HG03280 (cell line): ENCODE data around the gene ELMO1.

Experiments
- ATAC-seq: cut with Tn5 transposase; IDR thresholded peaks from one replicate; pipeline ENCODE4 v1.9.1; 2021; ENCODE audit warnings: mild to moderate bottlenecking, moderate library complexity; ENCODE audit not compliant: unreplicated experiment

ELMO1 gene

DNA sequence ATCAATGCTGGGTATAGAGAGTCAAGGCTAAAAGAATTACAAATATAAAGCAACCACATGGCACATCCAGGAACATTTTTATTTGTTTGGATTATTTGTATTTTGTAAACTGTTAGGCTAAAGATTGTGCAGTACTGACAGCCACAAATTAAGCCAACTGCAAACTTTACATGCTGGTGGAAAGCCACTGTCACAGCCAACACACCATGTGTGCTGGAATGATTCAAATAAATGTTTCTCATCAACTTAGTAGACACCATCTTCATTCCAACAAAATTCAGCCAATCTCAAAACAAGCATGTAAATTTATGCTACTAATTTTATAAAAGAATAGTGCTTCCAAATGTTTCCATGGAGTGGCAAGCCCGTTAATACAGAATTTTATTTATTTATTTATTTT, 211.8 kb downstream of the ELMO1 start:
- no peak for ATAC-seq

DNA sequence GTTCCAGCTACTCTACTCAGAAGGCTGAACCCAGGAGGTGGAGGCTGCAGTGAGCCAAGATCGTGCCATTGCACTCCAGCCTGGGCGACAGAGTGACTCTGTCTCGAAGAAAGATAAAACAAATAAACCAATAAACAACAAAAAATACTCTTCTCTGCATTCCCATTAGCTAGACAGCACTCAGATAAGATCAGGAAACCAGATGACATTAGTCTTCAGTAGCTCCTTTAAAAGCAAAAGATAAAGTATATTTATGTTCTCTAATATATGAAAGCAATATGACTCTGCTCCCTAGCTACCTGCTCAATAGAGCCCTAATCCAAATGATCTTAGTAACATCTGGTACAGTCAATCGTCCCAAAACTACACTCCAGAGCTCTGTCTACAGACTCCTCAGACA, 212.9 kb downstream of the ELMO1 start:
- no peak for ATAC-seq

DNA sequence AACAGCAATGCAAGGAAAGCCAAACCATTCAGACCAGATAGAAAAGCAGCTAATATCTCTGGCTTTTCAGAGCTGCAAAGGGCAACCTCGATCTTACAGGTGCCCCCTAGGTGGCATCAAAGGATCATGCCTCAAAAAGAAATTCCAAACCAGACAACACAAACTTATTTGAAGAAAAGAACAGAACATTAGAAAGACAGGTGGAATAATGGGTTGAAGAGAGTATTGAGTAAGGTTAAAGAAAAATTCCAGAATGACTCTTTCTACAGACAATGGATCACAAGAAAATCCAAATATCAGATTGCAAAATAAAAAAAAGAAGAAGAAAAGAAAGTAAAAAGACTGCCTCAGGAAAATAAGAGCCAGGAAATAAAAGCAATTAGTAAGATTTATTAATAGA, 213.7 kb downstream of the ELMO1 start:
- no peak for ATAC-seq

DNA sequence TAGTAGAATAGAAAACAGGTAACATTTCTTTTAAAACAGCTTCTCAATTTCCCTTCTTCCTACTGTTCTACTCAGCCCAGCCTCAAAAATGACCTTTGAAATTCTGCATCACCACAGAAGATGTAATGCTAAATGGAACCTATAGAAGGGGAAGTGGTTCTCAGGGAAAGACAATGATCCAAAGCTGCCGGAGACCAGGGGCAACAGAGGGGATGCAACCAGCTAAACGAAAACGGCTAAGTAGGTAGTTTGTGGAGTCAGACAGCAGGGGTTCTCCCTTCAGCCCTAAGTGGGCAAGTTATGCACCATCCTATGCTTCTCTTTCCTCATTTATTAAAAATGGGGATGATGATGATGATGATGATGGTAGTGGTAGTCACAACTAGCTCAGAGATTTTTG, 214.3 kb downstream of the ELMO1 start:
- ATAC-seq: no peak

DNA sequence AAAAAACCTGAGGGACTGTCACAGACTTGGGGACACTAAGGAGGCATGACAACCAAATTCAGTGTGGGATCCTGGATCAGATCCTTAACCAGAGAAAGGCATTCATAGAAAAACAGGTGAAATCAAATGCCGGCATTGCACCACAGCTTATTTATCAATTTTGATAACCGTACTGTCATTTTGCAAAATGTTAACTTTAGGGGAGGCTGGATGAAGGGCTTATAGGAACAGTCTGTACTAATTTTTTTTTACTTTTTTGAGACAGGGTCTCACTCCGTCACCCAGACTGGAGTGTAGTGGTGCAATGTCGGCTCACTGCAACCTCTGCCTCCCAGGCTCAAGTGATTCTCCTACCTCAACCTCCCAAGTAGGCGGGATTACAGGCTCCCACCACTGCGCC, 217.1 kb downstream of the ELMO1 start:
- no peak for ATAC-seq

DNA sequence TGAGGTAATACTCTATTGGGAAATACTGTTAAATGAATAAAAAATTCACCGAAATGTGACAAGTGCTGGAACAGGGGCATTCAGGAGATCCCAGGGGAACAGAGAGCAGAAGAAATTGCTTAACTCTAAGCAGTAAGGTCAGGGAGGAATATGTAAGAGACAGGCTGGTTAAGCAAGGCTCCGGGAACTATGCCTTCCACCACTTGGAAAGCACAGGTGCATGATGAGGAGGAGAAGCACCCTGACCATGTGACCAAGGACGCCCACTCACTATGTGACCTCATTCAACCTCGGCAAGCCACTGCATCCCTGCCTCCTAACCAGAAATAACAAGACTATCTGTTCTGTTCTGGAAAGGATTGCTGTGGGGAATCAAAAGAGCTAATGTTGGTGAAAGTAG, 218.4 kb downstream of the ELMO1 start:
- ATAC-seq: no peak

DNA sequence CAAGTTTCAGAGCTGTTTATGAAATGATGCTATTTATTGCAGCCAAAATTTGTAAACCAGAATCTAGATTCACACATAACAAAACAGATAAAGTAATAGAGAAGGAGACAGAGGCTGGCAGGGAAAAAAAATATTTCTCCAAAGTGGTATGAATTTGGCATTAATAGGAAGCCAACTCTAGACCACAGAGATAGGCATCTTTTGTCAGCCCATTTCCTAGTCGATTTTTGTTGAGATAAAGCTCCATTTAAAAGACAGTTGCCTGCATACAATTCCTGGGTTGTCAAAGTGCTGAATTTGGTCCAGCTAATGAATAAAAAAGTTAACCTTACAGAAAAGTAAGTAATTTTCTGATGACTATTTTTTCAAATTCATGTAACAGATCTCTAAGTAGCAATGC, 219.3 kb downstream of the ELMO1 start:
- ATAC-seq: no peak

DNA sequence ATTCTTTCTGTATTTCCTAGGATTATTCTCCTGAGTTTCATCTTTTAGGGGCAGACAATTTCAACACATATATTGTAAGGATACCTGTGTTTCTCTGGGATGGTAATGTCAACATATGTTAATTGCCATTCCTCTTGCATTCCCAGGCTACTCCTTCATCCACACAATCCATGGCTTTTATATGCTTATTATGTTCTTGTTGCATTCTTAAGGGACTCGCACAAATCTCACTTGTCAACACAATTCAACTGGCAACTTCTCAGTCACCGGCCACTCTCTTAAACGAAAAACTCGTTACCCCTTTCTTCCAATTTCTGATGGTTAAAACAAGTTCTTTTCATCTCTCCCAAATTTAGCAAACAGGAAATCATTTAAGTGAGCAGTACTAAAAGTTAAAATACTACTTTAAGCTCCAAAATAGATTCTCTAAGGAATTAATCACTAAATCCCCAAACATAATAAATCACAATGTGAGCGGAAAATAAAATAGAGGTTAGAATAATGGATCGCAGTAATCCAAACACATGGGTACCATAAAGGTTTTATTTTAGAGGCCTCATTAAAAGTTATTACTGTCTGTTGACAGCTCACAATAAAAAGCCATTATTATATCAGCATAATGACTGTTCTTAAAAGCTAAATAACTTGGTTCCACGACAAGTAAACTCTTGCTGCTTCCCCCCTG, 223.2 kb downstream of the ELMO1 start:
- ATAC-seq: no peak

DNA sequence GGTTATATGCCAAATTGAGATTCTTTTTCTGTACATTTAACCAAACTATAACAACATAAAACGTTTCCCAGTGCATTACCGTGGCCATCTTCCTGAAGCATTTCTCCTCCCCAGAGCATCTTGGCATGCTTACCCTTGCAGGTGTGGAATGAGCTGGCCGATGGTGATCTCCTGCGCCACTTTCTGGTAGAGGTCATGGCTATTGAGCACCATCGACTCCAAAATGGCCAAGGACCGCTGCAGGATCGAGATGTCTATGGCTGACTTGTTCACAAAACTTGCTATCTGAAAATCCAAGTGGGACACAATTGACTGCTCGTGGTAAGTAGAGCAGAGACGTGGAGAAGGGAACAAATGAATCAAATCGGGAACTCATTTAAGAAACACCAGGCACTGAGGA, 223.9 kb downstream of the ELMO1 start:
- ATAC-seq: no peak

DNA sequence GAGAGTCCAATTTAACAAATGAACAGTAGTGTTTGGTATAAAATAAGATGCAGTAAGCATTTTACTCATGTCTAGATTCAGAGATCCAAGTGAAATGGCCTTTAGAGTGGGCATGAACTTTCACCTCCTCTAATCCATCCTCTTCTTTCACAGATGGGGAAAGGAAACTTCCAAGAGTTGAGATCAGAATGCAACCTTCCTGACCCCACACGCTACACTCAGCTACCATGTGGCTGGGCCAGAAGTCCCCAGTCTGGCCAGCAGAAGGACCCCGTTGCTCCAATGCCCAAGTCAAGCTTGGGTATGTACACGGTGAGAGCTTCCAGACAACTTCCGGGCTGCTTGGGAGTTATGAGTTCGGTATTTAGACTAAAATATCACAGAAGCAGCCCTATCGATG, 228.0 kb downstream of the ELMO1 start:
- ATAC-seq: no peak

DNA sequence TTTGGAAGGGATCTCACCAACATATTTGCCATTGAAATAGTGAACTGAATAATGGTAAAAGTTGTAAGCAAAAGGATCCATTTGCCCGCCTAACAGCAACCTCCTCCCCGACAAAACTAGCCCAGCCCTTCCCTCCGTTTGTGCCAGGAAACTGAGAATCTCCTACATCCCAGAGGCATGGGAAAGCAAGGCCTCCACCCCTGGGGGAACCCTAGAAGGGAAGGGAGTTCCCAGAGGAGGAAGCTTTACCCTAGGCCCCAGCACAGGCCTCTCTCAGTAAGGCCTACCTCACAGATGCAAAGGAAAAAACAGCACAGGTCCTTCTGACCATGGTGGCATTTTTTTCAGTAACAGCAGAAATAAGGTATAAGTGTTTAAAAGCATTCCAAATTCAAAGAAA, 229.7 kb downstream of the ELMO1 start:
- no peak for ATAC-seq

DNA sequence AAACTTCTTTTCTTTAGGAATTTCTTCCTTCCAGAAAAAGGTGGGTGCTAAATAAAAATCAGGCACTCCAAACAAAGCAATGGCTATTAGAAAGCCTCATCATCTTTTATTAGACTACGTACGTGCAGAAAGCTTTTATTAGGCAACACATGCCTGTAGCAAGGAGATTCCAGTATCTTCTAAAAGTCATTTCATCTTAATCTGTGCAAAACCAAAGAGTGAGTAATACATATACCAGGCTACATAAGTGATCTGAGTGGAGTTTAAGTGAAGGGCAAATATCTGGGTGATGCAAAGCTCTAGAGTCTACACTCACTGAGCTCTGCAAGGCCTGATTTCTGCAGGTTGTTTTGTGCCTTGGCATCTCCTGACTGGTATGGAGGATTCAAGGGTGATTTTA, 231.7 kb downstream of the ELMO1 start:
- ATAC-seq: no peak

DNA sequence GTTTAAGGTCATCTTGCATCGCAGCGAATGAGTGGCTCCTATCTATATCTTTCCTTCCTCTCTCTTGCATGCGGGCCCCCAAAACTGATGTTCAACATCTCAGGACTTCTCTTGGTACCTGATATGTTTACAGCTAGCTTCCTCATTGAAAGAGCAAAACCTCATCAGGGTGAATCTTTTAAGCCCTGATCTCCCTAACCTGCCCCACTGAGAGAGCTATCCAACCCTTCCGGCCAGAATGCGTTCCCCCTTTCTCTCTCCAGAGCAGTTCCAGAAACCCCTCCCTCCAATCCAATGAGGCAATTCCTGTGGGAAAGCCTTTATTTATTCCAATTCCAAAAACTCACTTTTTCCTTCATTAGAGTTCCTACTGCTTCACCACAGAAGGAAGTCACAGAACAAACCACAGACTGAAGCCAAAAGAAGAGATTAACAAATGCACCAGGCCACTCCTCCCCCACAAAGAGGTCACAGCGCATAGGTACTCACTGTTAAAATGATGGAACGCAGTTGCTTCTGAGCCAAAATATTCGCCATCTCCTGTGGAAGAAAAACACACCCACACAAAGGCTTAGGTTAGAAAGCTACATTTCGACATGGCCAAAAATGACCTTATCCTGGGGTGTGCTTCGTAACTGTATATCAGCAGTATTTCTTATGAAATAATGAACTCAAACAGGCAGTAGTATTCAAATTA, 232.4 kb downstream of the ELMO1 start:
- ATAC-seq: no peak

DNA sequence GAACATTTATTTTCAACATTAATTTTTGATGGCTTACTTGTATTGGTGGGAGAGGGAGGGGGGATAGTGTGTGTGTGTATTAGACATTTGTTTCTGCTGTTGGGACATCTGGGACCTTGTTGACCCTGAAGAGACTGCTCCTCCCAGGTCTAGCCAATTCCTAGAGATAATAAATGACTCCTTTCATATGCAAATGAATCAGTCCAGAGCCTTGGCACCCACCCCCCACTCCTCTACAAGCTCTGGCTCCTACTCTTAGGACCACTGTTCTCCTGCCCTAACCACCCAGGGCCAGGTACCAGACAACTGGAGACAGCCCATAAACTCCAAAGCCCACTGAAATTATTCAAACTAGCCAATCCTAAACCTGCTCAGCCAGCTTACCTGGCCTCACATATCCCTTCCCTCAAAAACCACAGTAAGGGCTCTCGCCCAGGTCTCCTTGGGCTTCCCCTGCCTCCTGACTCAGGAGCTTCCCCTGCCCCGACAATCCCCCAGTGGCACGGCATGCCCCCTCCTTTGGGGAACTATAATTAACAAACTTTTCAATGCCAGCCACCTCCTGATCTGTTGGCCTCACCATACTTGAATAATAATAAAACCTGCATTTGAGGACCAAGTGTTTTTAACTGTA, 233.3 kb downstream of the ELMO1 start:
- no peak for ATAC-seq

DNA sequence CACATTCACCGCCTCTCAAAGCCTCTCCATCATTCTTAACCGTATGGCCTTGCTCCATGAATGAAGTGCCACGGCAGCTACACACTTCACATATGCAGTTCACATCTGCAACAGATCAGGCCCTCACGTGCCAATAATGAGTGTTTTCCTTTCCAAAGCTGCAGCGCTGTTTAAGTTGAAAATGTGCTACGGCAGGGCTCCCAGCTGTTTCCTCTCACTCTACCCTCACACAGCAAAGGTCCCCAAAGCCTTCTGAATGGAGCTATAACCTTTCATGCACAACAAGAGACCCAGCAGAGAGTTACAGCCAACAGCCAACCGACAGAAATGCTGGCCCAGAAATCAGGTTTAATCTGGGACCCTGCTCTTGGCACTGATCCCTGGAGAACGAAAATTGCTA, 236.1 kb downstream of the ELMO1 start:
- ATAC-seq: no peak

DNA sequence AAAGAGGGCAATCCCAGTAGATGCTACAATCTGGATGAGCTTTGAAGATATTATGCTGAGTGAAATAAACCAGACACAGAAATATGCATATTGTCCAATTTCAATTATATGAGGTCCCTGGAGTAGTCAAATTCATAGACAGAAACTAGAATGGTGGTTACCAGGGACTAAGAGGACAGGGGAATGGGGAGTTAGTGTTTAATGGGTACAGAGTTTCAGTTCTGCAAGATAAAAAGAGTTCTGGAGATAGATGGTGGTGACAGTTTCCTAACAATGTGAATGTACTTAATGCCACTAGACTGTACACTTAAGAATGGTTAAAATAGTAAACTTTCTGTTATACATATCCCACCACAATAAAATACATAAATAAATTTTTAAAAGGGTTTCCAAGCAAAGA, 236.6 kb downstream of the ELMO1 start:
- ATAC-seq: peak; percentile 45

DNA sequence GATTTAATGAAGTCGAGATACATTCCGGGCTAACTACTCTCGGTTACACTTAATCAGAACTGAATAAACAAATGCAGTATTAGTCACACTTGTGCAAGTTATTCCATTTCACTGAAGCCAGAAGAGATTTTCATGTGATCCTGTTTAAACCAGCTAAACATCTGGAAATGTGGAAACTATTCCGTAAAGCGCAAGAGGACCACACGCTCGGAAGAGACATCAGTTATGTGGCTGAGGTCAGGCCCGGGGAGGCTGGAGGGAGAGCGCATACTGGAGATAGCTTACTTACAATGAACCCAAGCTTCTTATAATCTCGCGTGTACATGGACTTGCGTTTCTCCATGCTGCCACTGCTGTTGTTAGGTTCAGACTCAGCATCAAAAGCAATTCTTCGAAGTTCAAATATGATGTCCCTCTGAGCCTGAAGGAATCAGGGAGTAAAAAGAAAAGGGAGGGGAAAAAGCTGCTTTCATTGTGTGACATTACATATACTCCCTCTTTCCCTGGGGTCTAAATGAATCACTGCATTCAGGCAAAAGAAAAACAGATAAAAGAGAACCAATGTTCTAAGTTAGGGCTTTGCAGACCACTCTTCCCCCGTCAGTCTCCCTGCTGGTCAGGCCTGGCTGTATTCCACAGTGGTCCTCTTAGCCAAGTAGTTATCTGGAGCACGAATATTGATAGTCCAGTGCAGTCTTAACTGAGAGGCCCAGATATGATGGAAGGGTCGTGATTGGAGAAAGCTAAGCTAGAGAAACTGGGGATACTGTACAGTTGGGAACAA, 237.4 kb downstream of the ELMO1 start:
- no peak for ATAC-seq

DNA sequence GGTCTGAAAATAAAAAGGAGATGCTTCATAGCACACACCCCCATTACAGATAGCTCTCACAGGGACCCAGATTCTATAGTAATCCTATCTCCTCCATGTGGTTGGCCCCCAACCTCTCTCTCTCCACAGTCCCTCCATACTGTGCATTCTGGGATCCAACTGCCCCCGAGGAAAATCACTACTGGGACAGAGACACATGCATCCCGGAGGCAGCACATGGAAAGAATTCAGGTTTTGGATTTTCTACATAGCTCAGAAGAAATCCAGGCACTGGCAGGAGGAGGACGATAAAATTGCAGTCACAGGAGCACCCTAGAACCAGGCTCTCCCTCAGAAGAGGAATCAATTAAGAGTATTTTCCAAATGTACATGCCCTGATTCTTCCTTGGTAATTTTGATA, 239.5 kb downstream of the ELMO1 start:
- no peak for ATAC-seq

DNA sequence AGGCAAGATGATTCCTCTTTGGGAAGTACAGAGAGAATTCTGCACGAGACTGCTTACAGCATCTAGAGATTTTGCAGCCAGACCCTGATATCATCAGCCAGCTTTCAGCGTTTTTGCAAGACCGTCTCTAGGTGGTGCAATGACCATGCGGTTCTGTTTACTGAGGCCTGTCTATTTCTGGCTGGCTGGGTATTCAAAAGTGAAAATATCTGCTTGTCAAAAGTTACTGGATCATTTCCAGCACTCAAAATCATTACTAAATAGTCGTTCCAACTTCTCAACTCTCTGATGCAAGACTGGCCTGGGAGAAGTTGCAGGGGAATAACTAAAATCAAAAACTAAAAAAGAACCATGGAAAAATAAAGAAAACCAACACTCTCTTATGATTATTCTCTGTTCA, 240.1 kb downstream of the ELMO1 start:
- ATAC-seq: no peak

DNA sequence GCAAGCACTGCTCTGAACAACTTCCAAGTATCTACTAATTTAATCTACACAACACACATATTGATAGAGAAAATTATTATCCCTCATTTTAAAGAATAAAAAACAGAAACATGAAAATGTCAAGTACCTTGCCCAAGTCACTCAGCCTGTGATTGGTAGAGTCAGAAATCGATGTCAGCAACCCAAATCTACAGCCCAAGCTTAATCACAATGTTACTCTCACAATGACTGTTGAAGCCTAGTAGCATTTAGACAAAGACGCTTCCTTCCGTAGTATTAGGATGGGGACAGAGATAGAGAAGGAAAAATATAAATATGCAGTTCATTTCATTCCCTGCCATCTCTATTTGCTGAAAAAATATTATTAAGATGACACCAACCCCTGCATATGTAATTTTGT, 242.5 kb downstream of the ELMO1 start:
- ATAC-seq: no peak

DNA sequence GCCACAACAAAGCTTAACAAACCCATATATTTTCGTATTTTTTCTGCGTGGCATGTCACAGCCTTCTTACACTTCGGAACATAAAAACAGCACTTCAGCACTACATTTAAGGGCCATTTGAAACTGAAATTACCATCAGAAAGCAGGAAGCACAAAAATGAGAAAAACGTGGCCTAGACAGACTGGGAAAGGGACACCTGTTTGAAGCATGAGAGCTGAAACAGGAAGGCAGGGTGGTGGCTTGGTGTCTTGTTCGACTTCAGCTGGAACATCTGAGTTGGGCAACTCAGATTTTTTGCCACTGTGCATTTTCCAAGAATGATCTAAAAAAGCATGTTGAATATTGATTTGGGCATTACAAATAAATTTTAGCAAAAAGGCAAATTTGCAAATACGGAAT, 243.2 kb downstream of the ELMO1 start:
- ATAC-seq: peak; percentile 49

DNA sequence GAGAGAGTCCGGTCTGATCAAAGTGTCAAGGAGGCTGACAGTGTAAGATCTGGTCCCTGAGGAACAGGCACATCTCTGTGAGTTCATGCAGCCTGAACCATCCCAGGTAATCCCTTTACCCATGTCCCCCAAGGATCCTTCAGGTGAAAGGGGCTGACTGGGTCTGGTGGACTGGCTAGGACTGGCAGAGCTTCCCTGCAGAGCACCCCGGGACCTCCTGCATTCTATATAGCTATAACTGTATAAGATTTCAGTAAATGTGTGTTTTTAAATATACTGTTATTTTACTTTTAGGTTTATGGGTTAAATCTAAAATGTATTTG, 246.8 kb downstream of the ELMO1 start:
- ATAC-seq: no peak
